ENCODE data around the gene NEK7.
"Not testable (repeated sequence)": the region's sequence is repeated elsewhere in the genome, so short reads cannot be mapped to it uniquely, and the experiment has no call there.

NEK7 gene

DNA sequence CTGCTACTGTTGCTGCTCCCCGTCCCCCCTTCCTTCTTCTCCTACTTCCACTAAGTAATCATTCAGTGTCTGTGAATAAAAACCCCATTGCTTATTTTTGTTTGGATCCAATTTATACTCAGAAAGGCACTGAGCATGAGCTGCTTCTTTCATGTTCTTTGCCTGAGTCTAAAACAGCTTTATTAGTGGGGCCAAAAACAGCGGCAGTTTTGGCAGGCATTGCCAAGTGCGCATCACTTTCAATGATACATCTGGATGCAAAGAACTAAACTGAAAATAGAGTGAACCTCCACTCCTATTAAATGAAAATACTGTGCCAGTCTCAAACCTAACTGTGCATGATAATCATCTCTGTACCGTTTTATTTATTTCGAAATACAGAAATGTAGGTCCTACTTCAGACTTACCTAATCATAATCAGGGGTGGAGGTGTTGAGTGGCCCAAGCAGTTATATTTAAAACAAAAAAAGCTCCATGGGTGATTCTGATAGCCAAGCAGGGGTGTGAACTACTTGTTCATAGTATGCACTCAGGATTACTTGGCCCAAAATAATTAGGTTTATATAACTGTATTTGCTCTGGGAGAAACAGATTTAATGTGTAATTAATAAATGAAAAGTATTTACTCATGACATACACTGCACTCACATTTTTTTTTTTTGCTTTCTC lies 48.4 kb downstream of the NEK7 start:
- DNase-seq (ENCODE audit: low read depth in 2 of 2), result no peak

DNA sequence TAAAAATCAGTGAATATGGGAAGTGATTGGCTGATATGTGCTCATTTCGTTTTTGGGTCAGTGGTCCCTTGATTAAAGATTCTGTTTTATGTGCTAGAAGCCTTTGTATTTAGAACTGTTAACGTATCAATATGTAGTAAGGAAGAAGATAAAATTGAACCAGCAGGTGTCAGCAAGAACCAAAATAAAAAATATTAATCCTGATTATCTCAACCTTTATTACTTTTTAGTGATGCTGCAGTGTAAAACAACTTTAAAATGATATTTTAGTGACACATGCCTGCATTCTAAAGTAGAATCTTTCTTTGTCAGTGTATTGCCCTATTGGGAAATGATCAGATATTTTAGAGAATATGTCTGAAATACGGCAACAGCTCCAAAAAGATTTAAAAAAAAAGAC lies 49.5 kb downstream of the NEK7 start:
- DNase-seq (ENCODE audit: low read depth in 2 of 2), result no peak

DNA sequence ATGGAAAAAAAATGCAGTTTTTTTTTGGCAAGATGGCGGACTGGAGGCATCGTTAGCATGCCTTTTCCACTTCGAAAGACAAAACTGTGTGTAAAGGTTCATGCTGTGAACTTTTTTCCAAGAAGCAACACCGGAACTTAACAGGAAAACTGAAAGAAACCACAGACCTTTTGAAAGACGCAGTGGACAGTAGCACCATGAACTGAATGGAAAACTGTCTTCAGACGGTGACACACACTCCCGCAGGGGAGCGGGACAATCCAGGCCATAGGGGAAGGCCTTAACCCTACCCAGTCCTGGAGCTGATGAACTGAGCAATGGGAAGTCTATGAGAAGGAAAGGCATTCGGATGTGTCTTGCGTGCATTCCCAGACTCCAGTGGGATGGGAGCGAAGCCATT lies 54.9 kb downstream of the NEK7 start:
- no peak for DNase-seq (ENCODE audit: low read depth in 2 of 2)

DNA sequence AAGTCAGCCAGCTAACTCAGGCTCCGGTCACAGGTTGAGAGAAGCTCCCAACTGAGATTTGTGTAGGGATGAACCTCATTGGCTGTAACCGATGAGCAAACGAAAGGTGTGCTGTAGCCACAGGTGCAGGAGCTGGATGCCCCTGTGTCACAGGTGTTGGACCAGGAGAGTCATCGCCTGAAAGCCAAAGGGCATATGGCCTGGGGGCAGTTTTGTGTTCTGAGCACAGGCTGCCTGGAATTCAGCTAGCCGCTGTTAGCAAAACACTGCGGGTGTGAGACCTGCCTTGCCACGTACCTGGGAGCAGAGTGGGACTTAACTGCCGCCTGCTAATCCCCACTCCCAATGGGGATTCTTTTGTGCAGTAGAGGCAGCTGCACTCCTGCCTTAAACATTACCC lies 55.3 kb downstream of the NEK7 start:
- DNase-seq (ENCODE audit: low read depth in 2 of 2), result no peak

DNA sequence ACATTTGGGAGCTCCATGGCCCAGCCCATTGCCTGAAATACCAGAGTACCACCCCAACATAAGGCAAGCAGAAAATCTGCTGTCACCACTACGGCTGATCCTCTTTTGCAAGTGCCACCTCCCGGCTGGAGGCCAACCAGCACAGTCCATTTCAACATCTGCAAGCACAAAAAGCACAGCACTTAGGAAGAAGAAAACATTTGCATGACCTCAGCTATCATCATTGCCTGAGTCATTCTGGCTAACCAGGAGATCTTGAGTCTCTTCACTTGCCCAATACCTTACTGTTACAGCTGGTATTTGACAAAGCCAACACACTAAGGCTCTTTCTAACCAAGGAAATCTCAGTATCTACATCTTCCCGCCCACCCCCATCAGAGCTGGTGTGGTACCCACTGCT lies 55.9 kb downstream of the NEK7 start:
- no peak for DNase-seq (ENCODE audit: low read depth in 2 of 2)

DNA sequence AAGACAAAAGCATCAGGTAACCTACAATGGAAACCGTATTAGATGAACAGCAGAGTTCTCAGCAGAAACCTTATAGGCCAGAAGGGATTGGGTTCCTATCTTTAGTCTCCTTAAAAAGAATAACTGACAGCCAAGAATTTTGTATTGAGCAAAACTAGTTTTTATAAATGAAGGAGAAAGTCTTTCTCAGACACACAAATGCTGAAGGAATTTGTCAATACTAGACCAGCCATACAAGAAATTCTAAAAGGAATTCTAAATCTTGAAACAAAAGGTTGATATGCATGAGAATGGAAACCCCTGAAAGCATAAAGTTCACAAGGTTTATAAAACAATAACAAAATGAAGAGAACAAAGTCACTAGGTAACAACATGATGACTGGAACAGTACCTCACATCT lies 58.1 kb downstream of the NEK7 start:
- no peak for DNase-seq (ENCODE audit: low read depth in 2 of 2)

DNA sequence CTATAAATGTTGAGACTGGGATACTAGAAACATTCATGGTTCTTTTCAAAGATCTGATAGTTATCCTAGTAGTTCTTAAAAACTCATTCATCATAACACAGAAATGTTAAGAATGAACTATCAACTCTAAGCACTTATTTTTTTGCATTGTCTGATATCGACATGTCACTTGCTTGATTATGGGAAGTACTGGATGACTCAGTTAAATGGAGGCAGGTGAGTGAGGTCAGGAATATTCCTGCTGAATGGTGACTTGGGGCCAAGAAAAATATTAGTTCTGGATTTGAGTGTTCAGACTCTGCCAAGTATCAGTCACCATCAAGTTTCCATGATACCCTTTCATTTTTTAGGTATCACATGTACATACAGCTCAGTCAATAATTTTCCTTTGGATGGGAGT lies 63.6 kb downstream of the NEK7 start:
- no peak for DNase-seq (ENCODE audit: low read depth in 2 of 2)

DNA sequence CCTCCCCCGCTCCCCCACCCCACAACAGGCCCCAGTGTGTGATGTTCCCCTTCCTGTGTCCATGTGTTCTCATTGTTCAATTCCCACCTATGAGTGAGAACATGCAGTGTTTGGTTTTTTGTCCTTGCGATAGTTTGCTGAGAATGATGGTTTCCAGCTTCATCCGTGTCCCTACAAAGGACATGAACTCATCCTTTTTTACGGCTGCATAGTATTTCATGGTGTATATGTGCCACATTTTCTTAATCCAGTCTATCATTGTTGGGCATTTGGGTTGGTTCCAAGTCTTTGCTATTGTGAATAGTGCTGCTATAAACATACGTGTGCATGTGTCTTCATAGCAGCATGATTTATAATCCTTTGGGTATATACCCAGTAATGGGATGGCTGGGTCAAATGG lies 70.2 kb downstream of the NEK7 start:
- DNase-seq (ENCODE audit: low read depth in 2 of 2), result not testable (repeated sequence)

DNA sequence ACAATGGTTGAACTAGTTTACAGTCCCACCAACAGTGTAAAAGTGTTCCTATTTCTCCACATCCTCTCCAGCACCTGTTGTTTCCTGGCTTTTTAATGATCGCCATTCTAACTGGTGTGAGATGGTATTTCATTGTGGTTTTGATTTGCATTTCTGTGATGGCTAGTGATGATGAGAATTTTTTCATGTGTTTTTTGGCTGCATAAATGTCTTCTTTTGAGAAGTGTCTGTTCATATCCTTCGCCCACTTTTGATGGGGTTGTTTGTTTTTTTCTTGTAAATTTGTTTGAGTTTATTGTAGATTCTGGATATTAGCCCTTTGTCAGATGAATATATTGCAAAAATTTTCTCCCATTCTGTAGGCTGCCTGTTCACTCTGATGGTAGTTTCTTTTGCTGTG lies 70.7 kb downstream of the NEK7 start:
- not testable (repeated sequence) for DNase-seq (ENCODE audit: low read depth in 2 of 2)

- no peak for DNase-seq (ENCODE audit: low read depth in 2 of 2)
Observed at GRCh38 chr1:198228925-198229324, 72.1 kb downstream of the NEK7 start.

DNA sequence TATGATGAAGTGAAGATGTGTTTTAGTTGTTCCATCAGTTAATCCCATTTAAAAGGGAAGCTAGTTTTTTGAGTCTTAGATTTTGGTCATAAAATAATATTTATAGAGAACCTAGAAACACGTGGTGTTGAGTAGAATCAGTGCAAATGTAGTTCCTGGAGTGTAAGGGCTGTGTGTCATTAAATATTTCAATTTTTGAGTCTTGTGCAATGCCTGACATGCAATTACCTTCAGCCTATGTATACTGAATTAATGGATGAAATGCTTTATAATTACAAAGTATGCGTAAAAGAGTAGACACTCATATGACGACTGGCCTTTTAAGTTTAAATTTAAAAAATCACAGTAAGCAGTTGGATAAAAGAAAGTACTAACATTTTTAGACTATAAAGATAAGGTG lies 75.0 kb downstream of the NEK7 start:
- DNase-seq (ENCODE audit: low read depth in 2 of 2), result no peak

- DNase-seq (ENCODE audit: low read depth in 2 of 2), result no peak
Observed at GRCh38 chr1:198232378-198232777, 75.6 kb downstream of the NEK7 start.

GRCh38 chr1:198232940-198233675 lies 76.3 kb downstream of the NEK7 start:
- DNase-seq (ENCODE audit: low read depth in 2 of 2), result no peak

- DNase-seq (ENCODE audit: low read depth in 2 of 2), result no peak
Observed at GRCh38 chr1:198234520-198235251, 77.9 kb downstream of the NEK7 start.

GRCh38 chr1:198238121-198238520 lies 81.3 kb downstream of the NEK7 start:
- no peak for DNase-seq (ENCODE audit: low read depth in 2 of 2)

- no peak for DNase-seq (ENCODE audit: low read depth in 2 of 2)
Observed at GRCh38 chr1:198241553-198241952, 84.8 kb downstream of the NEK7 start.

DNA sequence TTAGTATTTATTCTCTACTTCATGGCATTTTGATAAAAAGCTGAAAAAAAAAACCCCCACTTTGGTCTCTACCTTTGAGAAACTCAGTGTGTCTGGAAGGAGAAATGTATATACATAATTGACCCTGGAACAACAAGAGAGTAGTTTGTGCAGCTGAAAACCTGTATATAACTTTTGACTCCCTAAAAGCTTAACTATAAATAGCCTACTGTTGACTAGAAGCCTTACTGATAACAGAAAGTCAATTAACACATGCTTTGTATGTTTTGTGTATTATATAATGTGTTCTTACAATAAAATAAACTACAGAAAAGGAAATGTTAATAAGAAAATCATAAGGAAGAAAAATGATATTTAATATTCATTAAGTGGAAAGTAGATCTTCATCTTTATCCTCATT lies 88.0 kb downstream of the NEK7 start:
- no peak for DNase-seq (ENCODE audit: low read depth in 2 of 2)

DNA sequence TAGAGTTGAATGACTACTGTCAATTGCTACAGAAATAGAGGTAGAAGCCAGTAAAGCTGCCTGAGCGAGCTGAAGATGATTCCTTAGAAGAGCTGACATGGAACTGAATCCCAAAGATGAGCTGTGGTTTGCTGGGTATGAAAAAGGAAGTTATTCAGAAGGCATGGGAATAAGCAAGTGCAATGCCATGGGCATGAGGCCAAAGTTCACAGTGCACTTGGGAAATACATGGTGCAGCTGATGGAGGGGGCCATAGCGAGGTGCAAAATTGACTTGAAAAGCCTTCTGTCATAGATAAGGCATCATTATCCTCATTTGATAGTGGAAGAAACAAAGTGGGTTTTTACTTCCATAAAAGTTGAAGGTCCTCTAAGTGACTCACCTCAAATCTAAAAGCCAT lies 88.6 kb downstream of the NEK7 start:
- no peak for DNase-seq (ENCODE audit: low read depth in 2 of 2)

GRCh38 chr1:198246337-198246736 lies 89.5 kb downstream of the NEK7 start:
- DNase-seq (ENCODE audit: low read depth in 2 of 2), result no peak

GRCh38 chr1:198253259-198253658 lies 96.5 kb downstream of the NEK7 start:
- no peak for DNase-seq (ENCODE audit: low read depth in 2 of 2)

GRCh38 chr1:198253668-198254067 lies 96.9 kb downstream of the NEK7 start:
- DNase-seq (ENCODE audit: low read depth in 2 of 2), result no peak

DNA sequence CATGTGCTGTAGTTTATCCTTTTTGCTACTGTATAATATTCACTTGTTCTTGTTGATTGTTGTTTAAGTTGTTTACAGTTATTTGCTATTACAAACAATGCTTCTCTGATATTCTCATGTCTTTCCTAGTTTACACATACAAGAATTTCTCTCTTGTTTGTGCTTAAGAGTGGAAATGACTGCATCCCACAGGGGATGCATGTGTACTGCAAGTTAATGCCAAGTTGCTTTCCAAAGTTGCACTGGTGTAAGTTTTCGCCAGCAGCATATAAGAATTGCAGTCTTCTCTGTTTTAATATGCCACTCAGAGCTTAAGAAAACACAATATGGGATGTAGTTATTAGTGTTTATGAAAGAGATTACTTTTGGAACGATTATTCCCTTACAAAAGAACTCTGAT lies 97.7 kb downstream of the NEK7 start:
- no peak for DNase-seq (ENCODE audit: low read depth in 2 of 2)

GRCh38 chr1:198254948-198255347 lies 98.2 kb downstream of the NEK7 start:
- no peak for DNase-seq (ENCODE audit: low read depth in 2 of 2)
